Activated T-cell treated with anti-CD3 and anti-CD28 coated beads for 24 hours (primary cell): Measurements from ENCODE around the gene NIM1K.
"Not testable (repeated sequence)": the region's sequence is repeated elsewhere in the genome, so short reads cannot be mapped to it uniquely, and the experiment has no call there.

ENCODE experiments used
- DNase-seq: peaks from one replicate; pipeline ENCODE4 v3.0.0-alpha.2; 2020; ENCODE audit warnings: low read depth

The NIM1K gene

GRCh38 chr5:43230707-43231106, 38.7 kb downstream of the NIM1K start:
- DNase-seq = no peak

GRCh38 chr5:43231977-43232376, 40.0 kb downstream of the NIM1K start:
- DNase-seq = no peak

- no peak for DNase-seq
Observed at GRCh38 chr5:43232943-43233833, 41.2 kb downstream of the NIM1K start.

GRCh38 chr5:43233946-43234345, 41.9 kb downstream of the NIM1K start:
- DNase-seq = no peak

GRCh38 chr5:43236653-43237355, 44.8 kb downstream of the NIM1K start:
- DNase-seq = no peak

GRCh38 chr5:43242196-43242595, 50.2 kb downstream of the NIM1K start:
- no peak for DNase-seq

GRCh38 chr5:43243270-43243669, 51.2 kb downstream of the NIM1K start:
- DNase-seq = no peak

- no peak for DNase-seq
Observed at GRCh38 chr5:43244823-43245565, 53.0 kb downstream of the NIM1K start.

GRCh38 chr5:43245724-43246385, 53.8 kb downstream of the NIM1K start:
- DNase-seq = no peak

- no peak for DNase-seq
Observed at GRCh38 chr5:43251754-43252153, 59.7 kb downstream of the NIM1K start.

GRCh38 chr5:43255704-43256103, 63.7 kb downstream of the NIM1K start:
- DNase-seq = no peak

- DNase-seq = no peak
Observed at GRCh38 chr5:43256261-43256966, 64.4 kb downstream of the NIM1K start.

GRCh38 chr5:43258116-43258515, 66.1 kb downstream of the NIM1K start:
- DNase-seq = no peak

- DNase-seq = not testable (repeated sequence)
Observed at GRCh38 chr5:43262269-43262668, 70.2 kb downstream of the NIM1K start.

GRCh38 chr5:43268188-43268820, 76.3 kb downstream of the NIM1K start:
- no peak for DNase-seq

GRCh38 chr5:43270645-43271044, 78.6 kb downstream of the NIM1K start:
- DNase-seq = no peak

GRCh38 chr5:43273552-43273951, 81.5 kb downstream of the NIM1K start:
- DNase-seq = no peak

- no peak for DNase-seq
Observed at GRCh38 chr5:43274435-43275114, 82.5 kb downstream of the NIM1K start.

- DNase-seq = no peak
Observed at GRCh38 chr5:43275391-43275790, 83.4 kb downstream of the NIM1K start.

GRCh38 chr5:43279548-43280274, 87.7 kb downstream of the NIM1K start:
- DNase-seq = no peak
